Measurements from ENCODE around the gene MTR. TPM values are rescaled to one million over a fixed set of nuclear protein-coding genes. Genes with fewer than 3 reads are reported as not detected.

Gene MTR
- total RNA-seq, 1 experiment from 2014 or later, result 24.6 TPM

GRCh38 chr1:236882678-236883077, 87.6 kb downstream of the MTR start:
- H3K9me2 ChIP-seq (ENCODE audit: insufficient read depth), result no peaks in the 10 kb centered on the region
- ATAC-seq (no peak), DNase-seq (ENCODE audit: low read depth, low spot score) (no peak)
- H3K4me1 ChIP-seq (ENCODE audit: control insufficient read depth in 1 of 2, insufficient read depth in 2 of 2, low read length in 2 of 2), result no peaks in the 10 kb centered on the region
- no peaks in the 10 kb centered on the region for H4K20me1 ChIP-seq (ENCODE audit: insufficient read depth)
- H3K79me2 ChIP-seq (ENCODE audit: insufficient read depth, low read length), result no peaks in the 10 kb centered on the region
- ChIA-PET RAD21 (ENCODE audit: low non-redundant PET in 1 of 2, low total read pairs in 2 of 2, uncharacterized antibody in 2 of 2, unreplicated experiment in 2 of 2) (no interaction called here), CTCF (no interaction called here), POLR2A (no interaction called here)
- H3K4me2 ChIP-seq (ENCODE audit: low read length), result no peak overlapping the region
- H3K9ac ChIP-seq (ENCODE audit: low read length), result no peak overlapping the region
- H3K27me3 ChIP-seq (ENCODE audit: insufficient read depth, low read length), result no peaks in the 10 kb centered on the region
- intact Hi-C loops (cut with micrococcal nuclease), result no loop called here
- no peaks in the 10 kb centered on the region for H3K9me3 ChIP-seq (ENCODE audit: control insufficient read depth in 1 of 2, insufficient read depth in 1 of 2, low read depth in 1 of 2, low read length in 2 of 2)
- TF ChIP-seq ATF3 (IDR thresholded peaks at IDR 0.05) (no peak), POLR2AphosphoS5 (IDR thresholded peaks at IDR 0.05; ENCODE audit: low read depth, low read length) (no peak), MAX (IDR thresholded peaks at IDR 0.05) (no peak), EZH2phosphoT487 (IDR thresholded peaks at IDR 0.05; ENCODE audit: borderline replicate concordance) (no peak), SIN3A (IDR thresholded peaks at IDR 0.05; ENCODE audit: low read depth) (no peak), EGR1 (IDR thresholded peaks at IDR 0.05; ENCODE audit: low read depth) (no peak), REST (IDR thresholded peaks at IDR 0.05; ENCODE audit: low read depth) (no peak), ZBTB33 (IDR thresholded peaks at IDR 0.05; ENCODE audit: extremely low read depth, insufficient replicate concordance, low read length) (no peak), JUND (IDR thresholded peaks at IDR 0.05) (no peak), POLR2A (IDR thresholded peaks at IDR 0.05; ENCODE audit: borderline replicate concordance, extremely low read depth, insufficient read depth, insufficient read length) (no peak), CBX3 (IDR thresholded peaks at IDR 0.05; ENCODE audit: low read depth) (no peak), YY1 (IDR thresholded peaks at IDR 0.05; ENCODE audit: extremely low read depth, insufficient replicate concordance, low read depth, low read length) (no peak), ZNF274 (IDR thresholded peaks at IDR 0.05; ENCODE audit: low read depth, low read length) (no peak), RAD21 (IDR thresholded peaks at IDR 0.05; ENCODE audit: low read depth) (no peak), ZFX (IDR thresholded peaks at IDR 0.05) (no peak), FOSL1 (IDR thresholded peaks at IDR 0.05; ENCODE audit: low read depth) (no peak), CTCF (IDR thresholded peaks at IDR 0.05 in 2 of 3, conservative IDR thresholded peaks at IDR 0.05 in 1 of 3; ENCODE audit: borderline replicate concordance in 1 of 3, insufficient read depth in 1 of 3, low read depth in 2 of 3, low read length in 2 of 3) (no peak), CEBPB (IDR thresholded peaks at IDR 0.05; ENCODE audit: low read depth) (no peak), SRF (IDR thresholded peaks at IDR 0.05; ENCODE audit: low read depth) (no peak)
- H3K27ac ChIP-seq (ENCODE audit: low read depth, low read length), result no peak overlapping the region
- H2AFZ ChIP-seq (ENCODE audit: low read depth, low read length, poor library complexity, severe bottlenecking), result no peak overlapping the region
- BruUV-seq (replicated peaks), result no TSS peak
- H3K4me3 ChIP-seq (replicated peaks in 1 of 2; ENCODE audit: low read depth in 1 of 2, low read length in 2 of 2), result no peak overlapping the region
- H3K36me3 ChIP-seq (ENCODE audit: control insufficient read depth in 1 of 2, insufficient read depth in 2 of 2, low read length in 2 of 2), result peaks cover 5 to 11% of the 10 kb centered on the region in 2 experiments; a peak in 2 of 4 replicates

All from HCT116 (cell line).